ENCODE data around the gene LYPD6. TPM values are rescaled to one million over a fixed set of nuclear protein-coding genes. Genes with fewer than 3 reads are reported as not detected.

LYPD6 gene
- total RNA-seq, 4 donors from 2014 or later, result 0.46 TPM; not detected in 3

DNA sequence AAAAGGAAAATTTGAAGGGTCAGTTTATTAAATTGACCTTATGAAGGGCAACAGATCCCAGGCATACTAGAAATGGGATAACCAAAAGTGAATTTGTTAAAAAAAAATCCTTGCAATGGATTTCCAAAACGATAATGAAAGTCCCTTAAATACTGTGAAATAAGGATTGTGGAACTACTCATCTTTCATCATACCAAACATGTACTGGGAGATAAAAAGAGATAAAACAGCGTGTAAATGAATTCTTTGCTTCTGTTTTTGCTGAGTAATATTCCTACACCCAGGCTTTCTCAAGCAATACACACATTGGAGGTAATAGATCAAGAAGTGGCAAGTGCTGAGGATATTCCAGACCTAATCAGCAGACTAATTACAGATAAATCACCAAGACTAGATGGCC is 3.8 kb downstream of the LYPD6 start:
- Histone ChIP-seq H3K27ac (no peak overlapping the region), H3K9me3 (no peaks in the 10 kb centered on the region), H3K27me3 (peaks cover 3 to 22% (median 9%) of the 10 kb centered on the region in 3 donors), H3K36me3 (no peaks in the 10 kb centered on the region), H3K4me1 (peaks cover 0 to 6% of the 10 kb centered on the region in 2 donors), H3K4me3 (no peak overlapping the region)
- intact Hi-C loops (cut with DNase I; ENCODE audit: low total_unique reads) (no loop called here), in situ Hi-C loops (cut with MboI; ENCODE audit: low sequenced_read_pairs in 4 of 4) (no loop called here)
- ATAC-seq (no peak), DNase-seq (no peak)
- TF ChIP-seq POLR2A (IDR thresholded peaks at IDR 0.05), result no peak
- TF ChIP-seq, protein P1, sequence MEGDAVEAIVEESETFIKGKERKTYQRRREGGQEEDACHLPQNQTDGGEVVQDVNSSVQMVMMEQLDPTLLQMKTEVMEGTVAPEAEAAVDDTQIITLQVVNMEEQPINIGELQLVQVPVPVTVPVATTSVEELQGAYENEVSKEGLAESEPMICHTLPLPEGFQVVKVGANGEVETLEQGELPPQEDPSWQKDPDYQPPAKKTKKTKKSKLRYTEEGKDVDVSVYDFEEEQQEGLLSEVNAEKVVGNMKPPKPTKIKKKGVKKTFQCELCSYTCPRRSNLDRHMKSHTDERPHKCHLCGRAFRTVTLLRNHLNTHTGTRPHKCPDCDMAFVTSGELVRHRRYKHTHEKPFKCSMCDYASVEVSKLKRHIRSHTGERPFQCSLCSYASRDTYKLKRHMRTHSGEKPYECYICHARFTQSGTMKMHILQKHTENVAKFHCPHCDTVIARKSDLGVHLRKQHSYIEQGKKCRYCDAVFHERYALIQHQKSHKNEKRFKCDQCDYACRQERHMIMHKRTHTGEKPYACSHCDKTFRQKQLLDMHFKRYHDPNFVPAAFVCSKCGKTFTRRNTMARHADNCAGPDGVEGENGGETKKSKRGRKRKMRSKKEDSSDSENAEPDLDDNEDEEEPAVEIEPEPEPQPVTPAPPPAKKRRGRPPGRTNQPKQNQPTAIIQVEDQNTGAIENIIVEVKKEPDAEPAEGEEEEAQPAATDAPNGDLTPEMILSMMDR (IDR thresholded peaks at IDR 0.05 in 4 of 5, conservative IDR thresholded peaks at IDR 0.05 in 1 of 5), result no peak

DNA sequence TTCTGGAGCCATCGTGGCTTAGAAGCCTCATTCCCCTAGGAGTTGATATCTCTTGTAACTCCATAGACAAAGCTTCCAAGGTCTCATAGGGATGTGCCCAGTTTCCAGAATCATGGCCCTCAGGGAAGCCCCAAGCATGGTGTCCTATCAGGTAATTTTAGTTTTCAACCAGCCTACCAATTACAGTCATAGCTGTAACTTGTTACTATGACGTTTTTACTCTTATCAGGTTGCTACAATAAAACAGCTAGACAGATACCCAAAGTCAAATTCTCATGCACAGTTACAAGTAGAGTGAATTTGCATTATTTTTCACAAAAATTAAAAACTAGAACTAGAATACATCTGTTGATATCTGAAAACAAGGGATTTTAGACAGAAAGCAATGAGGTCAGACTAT is 8.9 kb downstream of the LYPD6 start:
- Histone ChIP-seq H3K27ac (no peak overlapping the region), H3K4me3 (no peak overlapping the region), H3K27me3 (no peaks in the 10 kb centered on the region), H3K36me3 (no peaks in the 10 kb centered on the region), H3K4me1 (no peaks in the 10 kb centered on the region), H3K9me3 (no peaks in the 10 kb centered on the region)
- in situ Hi-C loops (cut with MboI; ENCODE audit: low sequenced_read_pairs in 4 of 4), result no loop called here
- intact Hi-C loops (cut with DNase I; ENCODE audit: low total_unique reads), result no loop called here
- DNase-seq (no peak), ATAC-seq (no peak)
- TF ChIP-seq, protein P1 (IDR thresholded peaks at IDR 0.05 in 4 of 5, conservative IDR thresholded peaks at IDR 0.05 in 1 of 5), result no peak

DNA sequence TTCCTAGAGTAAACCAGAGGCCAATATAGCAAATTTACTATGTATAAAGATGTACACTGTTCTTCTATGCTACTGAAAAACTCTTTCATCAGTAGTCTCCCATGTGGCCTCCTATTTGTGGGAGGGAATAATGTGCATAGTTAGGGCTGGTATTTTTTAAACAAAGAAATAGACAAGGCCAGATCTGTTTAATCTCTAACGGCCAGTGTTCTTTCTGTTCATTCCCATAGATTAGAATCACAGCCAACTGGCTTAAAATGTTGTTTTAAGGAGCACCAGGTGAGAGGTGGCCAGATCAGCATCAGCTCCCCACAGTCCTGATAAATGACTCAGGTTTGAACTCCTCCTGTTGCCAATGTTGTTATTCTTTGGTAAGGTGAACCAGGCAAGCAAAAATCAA is 12.1 kb downstream of the LYPD6 start:
- intact Hi-C loops (cut with DNase I; ENCODE audit: low total_unique reads), result no loop called here
- in situ Hi-C loops (cut with MboI; ENCODE audit: low sequenced_read_pairs in 4 of 4), result no loop called here
- TF ChIP-seq, protein P1 (IDR thresholded peaks at IDR 0.05 in 4 of 5, conservative IDR thresholded peaks at IDR 0.05 in 1 of 5), result no peak
- TF ChIP-seq POLR2A (IDR thresholded peaks at IDR 0.05), result no peak
- no peak for ATAC-seq
- Histone ChIP-seq H3K36me3 (no peaks in the 10 kb centered on the region), H3K27ac (no peak overlapping the region), H3K27me3 (no peaks in the 10 kb centered on the region), H3K9me3 (no peaks in the 10 kb centered on the region), H3K4me3 (no peak overlapping the region), H3K4me1 (no peaks in the 10 kb centered on the region)
- no peak for DNase-seq

DNA sequence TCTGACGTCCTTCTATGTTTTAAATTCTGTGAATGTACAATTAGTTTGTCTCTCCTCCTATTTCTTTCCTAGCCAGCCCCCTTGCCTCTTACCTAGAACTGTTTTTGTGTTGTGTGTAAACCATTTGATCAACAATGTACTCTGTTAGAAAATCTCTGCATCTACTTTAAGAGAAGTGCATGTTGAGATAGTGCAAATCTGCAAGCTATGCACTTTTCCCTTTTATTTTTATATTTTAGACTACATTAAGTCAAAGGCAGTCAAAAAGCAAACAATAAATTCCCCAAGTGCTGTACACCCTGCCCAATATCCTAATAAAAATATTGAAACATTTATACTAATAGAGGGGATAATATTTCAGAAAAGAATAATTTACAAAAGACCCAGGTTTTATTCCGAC is 13.7 kb downstream of the LYPD6 start:
- no peaks in the 10 kb centered on the region for H3K4me1 ChIP-seq
- H3K4me3 ChIP-seq, result no peak overlapping the region
- no peak for ATAC-seq
- intact Hi-C loops (cut with DNase I; ENCODE audit: low total_unique reads), result no loop called here
- no peak overlapping the region for H3K27ac ChIP-seq
- H3K27me3 ChIP-seq, result no peaks in the 10 kb centered on the region
- in situ Hi-C loops (cut with MboI; ENCODE audit: low sequenced_read_pairs in 4 of 4), result no loop called here
- H3K36me3 ChIP-seq, result no peaks in the 10 kb centered on the region
- no peaks in the 10 kb centered on the region for H3K9me3 ChIP-seq
- TF ChIP-seq, protein P1 (IDR thresholded peaks at IDR 0.05 in 4 of 5, conservative IDR thresholded peaks at IDR 0.05 in 1 of 5), result no peak
- no peak for TF ChIP-seq POLR2A (IDR thresholded peaks at IDR 0.05)
- DNase-seq, result no peak

DNA sequence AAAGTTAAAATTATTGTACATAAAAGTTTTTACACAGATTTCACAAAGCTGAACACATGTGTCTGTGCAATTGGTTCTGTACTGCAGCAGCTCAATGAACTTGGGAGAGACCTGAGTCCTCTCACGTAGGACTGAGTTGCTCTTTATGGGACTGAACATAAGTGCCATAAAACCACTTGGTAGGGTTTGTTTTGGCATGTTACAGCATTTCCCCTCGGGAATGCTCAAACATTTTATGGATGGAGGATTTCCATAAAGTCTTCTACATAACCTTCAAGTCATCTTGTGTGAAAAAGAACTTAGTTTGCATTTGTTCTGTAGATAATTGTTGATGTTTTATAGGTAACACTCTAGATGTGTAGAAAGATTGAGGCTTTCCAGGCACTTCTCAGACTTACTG is 15.9 kb downstream of the LYPD6 start:
- intact Hi-C loops (cut with DNase I; ENCODE audit: low total_unique reads) (no loop called here), in situ Hi-C loops (cut with MboI; ENCODE audit: low sequenced_read_pairs in 4 of 4) (no loop called here)
- no peak for TF ChIP-seq POLR2A (IDR thresholded peaks at IDR 0.05)
- TF ChIP-seq, protein P1 (IDR thresholded peaks at IDR 0.05 in 4 of 5, conservative IDR thresholded peaks at IDR 0.05 in 1 of 5), result no peak
- H3K27me3 ChIP-seq, result no peaks in the 10 kb centered on the region
- H3K27ac ChIP-seq, result no peak overlapping the region
- no peaks in the 10 kb centered on the region for H3K4me1 ChIP-seq
- ATAC-seq (no peak), DNase-seq (no peak)
- H3K4me3 ChIP-seq, result no peak overlapping the region
- no peaks in the 10 kb centered on the region for H3K36me3 ChIP-seq
- H3K9me3 ChIP-seq, result no peaks in the 10 kb centered on the region
